Stomach (tissue), 9 donors: ENCODE measurements around the gene PPM1E. TPM values are rescaled to one million over a fixed set of nuclear protein-coding genes. Genes with fewer than 3 reads are reported as not detected.

ENCODE experiments used
- DNase-seq, 2 donors: peaks; one replicate each; pipeline versions ENCODE4 v3.0.0 to v3.0.0-alpha.2; 2013 to 2019
- H3K27ac ChIP-seq, 5 donors: fragments of 200-600 bp in 4 of 5; sonication (generic) in 4 of 5; one replicate each; pipeline ENCODE4 v1.5.1; 2013 to 2019; ENCODE audit warnings: mild to moderate bottlenecking in 1 of 5, moderate library complexity in 1 of 5
- H3K27me3 ChIP-seq, 3 donors: fragments of 200-600 bp; sonication (generic); one replicate each; pipeline ENCODE4 v1.5.1; 2017 to 2019; ENCODE audit warnings: mixed run types in 1 of 3
- H3K36me3 ChIP-seq, 4 donors: fragments of 200-600 bp; sonication (generic); 1 replicate in 3 of 4; 2 replicates in 1 of 4; pipeline ENCODE4 v1.5.1; 2016 to 2019
- H3K4me1 ChIP-seq, 4 donors: fragments of 200-600 bp; sonication (generic); one replicate each; pipeline ENCODE4 v1.5.1; 2016 to 2019
- H3K4me3 ChIP-seq, 4 donors: fragments of 200-600 bp; sonication (generic) in 3 of 4; one replicate each; pipeline ENCODE4 v1.5.1; 2016 to 2019; ENCODE audit warnings: mild to moderate bottlenecking in 1 of 4
- H3K9me3 ChIP-seq, 4 donors: fragments of 200-600 bp; sonication (generic); one replicate each; pipeline ENCODE4 v1.5.1; 2016 to 2019
- CTCF ChIP-seq, 7 experiments: fragments of 450-650 bp in 4 of 7; fragments of 200-600 bp in 3 of 7; sonication (generic) in 3 of 7; IDR thresholded peaks; one replicate each; pipeline ENCODE4 v1.5.1; 2016 to 2019; ENCODE audit warnings: antibody characterized with exemption in 7 of 7, control low read depth in 2 of 7, mild to moderate bottlenecking in 1 of 7
- EP300 ChIP-seq: sonication (generic); formaldehyde crosslinking; IDR thresholded peaks from one replicate; pipeline ENCODE4 v1.6.1; 2017; ENCODE audit warnings: antibody characterized with exemption
- POLR2A ChIP-seq, 4 donors: fragments of 450-650 bp; IDR thresholded peaks; one replicate each; pipeline ENCODE4 v1.6.1; 2016; ENCODE audit warnings: antibody characterized with exemption in 4 of 4, control low read depth in 2 of 4, mild to moderate bottlenecking in 1 of 4, moderate library complexity in 1 of 4
- POLR2AphosphoS5 ChIP-seq, 3 donors: sonication (generic); formaldehyde crosslinking; IDR thresholded peaks; one replicate each; pipeline ENCODE4 v1.6.1; 2016; ENCODE audit warnings: antibody characterized with exemption in 3 of 3
- WGBS, 5 donors: extraction: QIAGEN DNeasy Blood & Tissue Kit in 3 of 5; methylation state at CpG; one replicate each; pipeline versions ENCODE4 v1.1.5 to v1.1.7; 2013 to 2018; 5-methylcytosine and 5-hydroxymethylcytosine counted together
- intact Hi-C: fragments of 100-400 bp; cut with DNase I; formaldehyde crosslinking; loops from one replicate; pipeline ENCODE4 v1.15.1; 2023; ENCODE audit warnings: low total_unique reads
- polyA plus RNA-seq, 3 donors: library from polyadenylated mRNA; stranded (reverse); fragments of 200-250 nt; gene quantifications; one replicate each; pipeline ENCODE4 v1.2.3, GENCODE V29; 2013
- total RNA-seq, 5 donors: library from RNA; depleted of rRNA; stranded (reverse); fragments of >200 nt; gene quantifications; one replicate each; pipeline versions ENCODE4 v1.1.0 to v1.2.3, GENCODE V29; 2014 to 2016
- donor health status: healthy with polysubstance abuse.
- donor health status: Bipolar disorder and iron deficiency.
- donor health status: healthy.

The PPM1E gene
- total and polyA plus RNA-seq, 8 donors = 0.08 to 0.92 (median 0.15) TPM; not detected in 3

DNA sequence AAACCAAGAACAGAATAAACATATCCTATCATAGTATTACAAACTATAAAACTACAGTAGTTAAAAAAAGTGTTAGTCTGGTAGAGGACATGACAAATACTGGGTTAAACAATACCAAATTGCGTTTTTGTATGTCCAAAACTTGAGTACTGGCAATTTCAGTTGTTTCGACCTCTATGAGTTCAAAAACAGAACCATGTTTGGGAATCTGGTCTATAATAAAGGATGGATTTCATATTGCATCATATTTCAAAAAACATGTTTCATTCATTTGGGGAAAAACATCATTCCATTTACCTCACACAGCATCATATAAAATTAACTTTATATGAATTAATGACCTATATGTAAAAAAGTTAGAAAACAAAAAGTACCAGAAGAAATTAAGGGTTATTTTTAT lies 269.3 kb downstream of the PPM1E start:
- 92 to 96% (median 94%) methylated on average over 2 of the region's 2 CpGs for WGBS, 5 donors
- Histone ChIP-seq H3K4me3 (no peak overlapping the region), H3K27ac (no peak overlapping the region), H3K9me3 (no peaks in the 10 kb centered on the region), H3K36me3 (peaks cover 0 to 27% (median 21%) of the 10 kb centered on the region in 4 donors), H3K4me1 (peaks cover 0 to 6% (median 0%) of the 10 kb centered on the region in 4 donors), H3K27me3 (no peaks in the 10 kb centered on the region)
- DNase-seq = no peak
- intact Hi-C loops = no loop called here
- TF ChIP-seq EP300 (no peak), CTCF (IDR thresholded peaks at IDR 0.05) (no peak), POLR2A (IDR thresholded peaks at IDR 0.05) (no peak)

GRCh38 chr17:59026176-59026939 lies 270.7 kb downstream of the PPM1E start:
- Histone ChIP-seq H3K27me3 (no peaks in the 10 kb centered on the region), H3K9me3 (no peaks in the 10 kb centered on the region), H3K27ac (no peak overlapping the region), H3K4me3 (no peak overlapping the region), H3K36me3 (peaks cover 0 to 39% (median 19%) of the 10 kb centered on the region in 4 donors), H3K4me1 (peaks cover 0 to 6% (median 0%) of the 10 kb centered on the region in 4 donors)
- TF ChIP-seq POLR2A (IDR thresholded peaks at IDR 0.05) (no peak), EP300 (no peak), CTCF (IDR thresholded peaks at IDR 0.05) (no peak), POLR2AphosphoS5 (IDR thresholded peaks at IDR 0.05) (no peak)
- DNase-seq = no peak
- intact Hi-C loops = no loop called here
- 75 to 100% (median 88%) methylated on average over 1 of the region's 1 CpG for WGBS, 5 donors

- H3K4me1 ChIP-seq = peaks cover 0 to 6% (median 0%) of the 10 kb centered on the region in 4 donors
- H3K36me3 ChIP-seq = peaks cover 0 to 46% (median 29%) of the 10 kb centered on the region in 4 donors
- DNase-seq = no peak
- 72 to 87% (median 75%) methylated on average over 4 of the region's 4 CpGs for WGBS, 5 donors
- no peaks in the 10 kb centered on the region for H3K27me3 ChIP-seq
- no peak overlapping the region for H3K27ac ChIP-seq
- TF ChIP-seq EP300 (no peak), POLR2AphosphoS5 (IDR thresholded peaks at IDR 0.05) (no peak), CTCF (IDR thresholded peaks at IDR 0.05) (no peak), POLR2A (IDR thresholded peaks at IDR 0.05) (no peak)
- intact Hi-C loops = no loop called here
- H3K4me3 ChIP-seq = no peak overlapping the region
- H3K9me3 ChIP-seq = no peaks in the 10 kb centered on the region
Measured at GRCh38 chr17:59027750-59028149, 272.1 kb downstream of the PPM1E start.

DNA sequence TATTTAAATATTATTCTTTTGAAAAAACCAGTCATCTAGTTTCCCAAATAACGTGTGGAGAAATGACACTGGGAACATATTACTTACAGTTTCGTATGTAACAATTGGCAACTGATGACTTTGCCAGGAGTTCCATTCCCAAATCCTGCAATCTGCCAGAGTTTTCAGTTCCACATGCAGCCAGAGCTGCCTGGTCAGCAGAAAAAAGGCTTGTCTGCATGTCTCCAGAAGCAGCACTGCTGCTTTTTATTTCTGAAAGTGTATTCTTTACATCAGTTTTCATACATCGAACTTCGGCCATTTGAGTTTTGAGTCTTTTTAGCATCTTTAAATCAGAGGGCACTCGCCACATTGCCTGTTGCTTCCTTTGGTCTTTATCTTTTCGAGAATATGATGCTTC lies 272.7 kb downstream of the PPM1E start:
- no peaks in the 10 kb centered on the region for H3K27me3 ChIP-seq
- peaks cover 0 to 6% (median 0%) of the 10 kb centered on the region in 4 donors for H3K4me1 ChIP-seq
- H3K36me3 ChIP-seq = peaks cover 0 to 49% (median 33%) of the 10 kb centered on the region in 4 donors
- WGBS, 5 donors = 88 to 95% (median 91%) methylated on average over 6 of the region's 6 CpGs
- no peak overlapping the region for H3K27ac ChIP-seq
- no peak for DNase-seq
- TF ChIP-seq EP300 (no peak), CTCF (IDR thresholded peaks at IDR 0.05) (no peak), POLR2AphosphoS5 (IDR thresholded peaks at IDR 0.05) (no peak), POLR2A (IDR thresholded peaks at IDR 0.05) (no peak)
- no peak overlapping the region for H3K4me3 ChIP-seq
- H3K9me3 ChIP-seq = no peaks in the 10 kb centered on the region
- intact Hi-C loops = no loop called here
